H1 (cell line): ENCODE data around the gene SLC22A23. TPM values are rescaled to one million over a fixed set of nuclear protein-coding genes. Genes with fewer than 3 reads are reported as not detected.

Experiments used
- BCL11A ChIP-seq, 2 experiments: IDR thresholded peaks; one replicate each; pipeline ENCODE4 v1.6.1; 2011; ENCODE audit warnings: low read depth in 2 of 2, low read length in 2 of 2, mild to moderate bottlenecking in 2 of 2
- CBX8 ChIP-seq: fragments of 300-800, 300-1000 bp; sonication (generic); IDR thresholded peaks from 2 replicates; pipeline ENCODE4 v1.7.1; 2016; ENCODE audit warnings: low read depth, low read length, borderline replicate concordance
- CEBPB ChIP-seq: IDR thresholded peaks from 2 replicates; pipeline ENCODE4 v1.6.1; 2012; ENCODE audit warnings: low read depth, low read length
- EZH2 ChIP-seq: fragments of 200-600 bp; sonication (generic); IDR thresholded peaks from 2 replicates; pipeline ENCODE4 v1.7.1; 2012; ENCODE audit warnings: low read depth, mild to moderate bottlenecking, moderate library complexity, low read length, inconsistent platforms; ENCODE audit not compliant: severe bottlenecking
- SUZ12 ChIP-seq: fragments of 200-600 bp; sonication (generic); IDR thresholded peaks from 2 replicates; pipeline ENCODE4 v1.6.1; 2012; ENCODE audit warnings: mild to moderate bottlenecking, inconsistent platforms, low read length, moderate library complexity, mixed read lengths
- TEAD4 ChIP-seq: IDR thresholded peaks from 2 replicates; pipeline ENCODE4 v1.6.1; 2012; ENCODE audit warnings: low read depth, low read length, inconsistent platforms, mixed read lengths
- USF2 ChIP-seq: IDR thresholded peaks from 2 replicates; pipeline ENCODE4 v1.6.1; 2011; ENCODE audit warnings: low read length, improper control_type of control experiment
- polyA plus RNA-seq, 7 experiments: library from polyadenylated mRNA; depleted of rRNA in 3 of 7; stranded (reverse) in 5 of 7; unstranded in 2 of 7; fragments of >200 nt in 5 of 7; fragments of 200-250 nt in 2 of 7; gene quantifications; 1 replicate in 5 of 7; 2 replicates in 1 of 7; 4 replicates in 1 of 7; pipeline versions ENCODE4 v1.2.1 to v1.2.3, GENCODE V29; 2011 to 2013; ENCODE audit warnings: missing spikeins in 2 of 7, mixed read lengths in 2 of 7
- total RNA-seq: library from RNA; stranded (reverse); fragmentation: NEBNext Ultra II Directional; extraction: Animal tissue kit (Norgen Biotek cat#: 25700); gene quantifications from 2 replicates; pipeline ENCODE4 v1.2.1, GENCODE V29; 2021

SLC22A23 gene
- total and polyA plus RNA-seq, 2 of the 8 experiments (the other 6 are each of a cell fraction or from before 2014, with no cell fraction given): 9.9 to 38.4 TPM

GRCh38 chr6:3272911-3273547 is 183.8 kb downstream of the SLC22A23 start (continued):
- TF ChIP-seq CBX8: no peak
- no peak for TF ChIP-seq EZH2
- no peak for TF ChIP-seq TEAD4
- TF ChIP-seq SUZ12: no peak
- no peak for TF ChIP-seq BCL11A (IDR thresholded peaks at IDR 0.05; ENCODE audit: low read depth in 2 of 2, low read length in 2 of 2)
- no peak for TF ChIP-seq USF2
- TF ChIP-seq CEBPB: no peak
